Thyroid gland (tissue), 4 donors: ENCODE results near the gene PHF21B.

Experiments used
- CTCF ChIP-seq, 6 experiments: fragments of 200-600 bp in 3 of 6; fragments of 450-650 bp in 3 of 6; sonication (generic) in 3 of 6; IDR thresholded peaks; one replicate each; pipeline ENCODE4 v1.5.1; 2016 to 2019; ENCODE audit warnings: antibody characterized with exemption in 6 of 6, mild to moderate bottlenecking in 2 of 6, inconsistent platforms in 1 of 6, moderate library complexity in 1 of 6
- POLR2A ChIP-seq, 2 donors: fragments of 450-650 bp; IDR thresholded peaks; one replicate each; pipeline ENCODE4 v1.6.1; 2017; ENCODE audit warnings: antibody characterized with exemption in 2 of 2, mild to moderate bottlenecking in 2 of 2, moderate library complexity in 1 of 2

DNA sequence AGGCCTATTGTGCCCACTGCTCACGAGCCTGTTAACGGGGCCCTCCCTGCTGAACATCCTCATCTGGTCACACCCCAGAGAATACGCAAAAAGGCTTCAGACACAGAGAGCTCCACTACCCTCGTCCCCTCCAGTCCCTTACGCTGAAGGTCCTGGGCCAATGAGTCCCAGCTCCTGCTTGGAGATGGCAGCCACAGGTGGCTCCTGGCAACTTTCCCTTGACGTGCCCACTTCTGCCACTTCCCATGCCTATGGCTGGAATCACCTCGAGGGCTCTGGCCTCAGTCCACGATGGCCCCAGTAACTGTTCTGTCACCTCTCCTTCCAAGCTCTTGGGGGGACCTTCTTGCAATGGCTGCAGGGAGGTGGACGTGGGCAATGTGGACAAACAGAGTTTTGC lies 12.7 kb downstream of the PHF21B start:
- no peak for TF ChIP-seq POLR2A (IDR thresholded peaks at IDR 0.05)
- TF ChIP-seq CTCF (IDR thresholded peaks at IDR 0.05), result no peak
